Endometrium (tissue), 2 donors: ENCODE measurements around the gene OR2AT4.
"Not testable (repeated sequence)": the region's sequence is repeated elsewhere in the genome, so short reads cannot be mapped to it uniquely, and the experiment has no call there.

ENCODE experiments used
- FAIRE-seq: peaks from 2 replicates; lab custom pipeline; 2012; peaks lifted over from hg19 to GRCh38; lab: Jason Lieb, UNC
- donor health status: control.
- donor health status: control.

OR2AT4 gene

DNA sequence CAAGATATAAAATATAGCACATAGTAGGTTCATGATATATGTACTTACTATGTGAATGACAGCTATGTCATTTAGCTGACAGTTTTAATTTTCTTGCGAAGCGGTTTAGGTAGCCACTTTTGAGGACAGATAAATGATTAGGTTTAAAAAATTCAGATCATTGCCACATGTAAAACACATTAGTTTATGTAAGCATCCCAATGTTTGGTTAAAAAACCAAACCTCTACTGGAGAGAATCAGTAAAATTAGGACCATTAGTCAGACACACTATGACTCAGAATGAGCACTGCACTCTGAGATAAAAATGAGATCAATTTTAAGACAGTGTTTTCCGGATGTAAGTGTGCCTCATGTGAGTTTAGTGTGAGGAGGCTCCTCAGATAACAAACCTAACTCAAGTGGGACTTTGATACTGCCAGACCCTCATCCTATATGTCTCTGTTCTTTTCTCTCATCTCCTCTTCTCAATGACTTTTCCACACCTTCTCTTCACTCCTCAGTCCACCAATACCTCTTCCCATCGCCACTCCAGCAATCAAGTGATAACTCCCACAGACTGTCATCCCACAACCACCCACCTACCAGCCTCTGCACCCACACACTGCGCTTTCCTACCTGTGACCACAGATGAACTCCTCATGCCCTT lies 6.8 kb upstream of the OR2AT4 start:
- no peak for FAIRE-seq

DNA sequence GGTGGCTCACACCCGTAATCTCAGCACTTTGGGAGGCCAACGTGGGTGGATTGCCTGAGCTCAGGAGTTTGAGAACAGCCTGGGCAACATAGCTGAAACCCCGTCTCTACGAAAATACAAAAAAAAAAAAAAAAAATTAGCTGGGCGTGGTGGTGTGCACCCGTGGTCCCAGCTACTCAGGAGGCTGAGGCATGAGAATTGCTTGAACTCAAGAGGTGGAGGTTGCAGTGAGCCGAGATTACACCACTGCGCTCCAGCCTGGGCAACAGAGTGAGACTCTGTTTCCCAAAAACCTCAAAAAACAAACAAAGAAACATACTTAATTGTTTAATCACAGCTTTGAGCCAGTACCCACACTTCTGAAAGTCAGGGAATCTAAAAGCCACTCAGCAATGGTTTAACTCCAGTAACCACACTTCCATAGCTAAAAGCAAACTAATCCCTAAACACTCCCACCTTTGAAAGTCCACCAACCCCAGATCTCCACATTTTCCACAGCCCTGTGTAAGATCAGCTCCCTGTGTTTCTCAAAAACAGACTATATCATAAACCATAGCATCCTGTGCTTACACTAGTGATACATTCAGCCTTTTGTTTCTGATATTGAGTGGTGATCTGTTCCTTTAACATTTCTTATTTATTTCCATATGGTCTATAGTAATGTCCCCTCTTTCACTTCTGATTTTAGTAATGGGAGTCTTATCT lies 4.9 kb upstream of the OR2AT4 start:
- no peak for FAIRE-seq

DNA sequence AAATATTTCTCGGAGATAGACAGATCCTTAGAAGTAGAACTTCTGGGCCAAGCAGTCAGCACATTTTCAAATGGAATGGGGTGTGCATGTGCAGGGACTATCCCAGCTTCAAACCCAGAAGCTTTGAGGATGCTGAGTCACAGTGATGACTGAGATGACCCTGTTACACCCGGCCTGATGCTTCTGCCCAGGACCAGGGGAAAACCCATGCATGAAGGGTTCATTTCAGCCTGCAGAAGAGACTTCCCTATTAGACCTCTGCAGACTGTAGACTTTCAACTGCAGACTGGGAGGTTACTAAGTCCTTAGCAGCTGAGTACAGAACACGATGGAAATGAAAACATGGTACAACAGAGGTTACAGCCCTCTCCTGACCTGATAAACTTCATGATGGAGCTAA lies 3.6 kb upstream of the OR2AT4 start:
- FAIRE-seq, result no peak

DNA sequence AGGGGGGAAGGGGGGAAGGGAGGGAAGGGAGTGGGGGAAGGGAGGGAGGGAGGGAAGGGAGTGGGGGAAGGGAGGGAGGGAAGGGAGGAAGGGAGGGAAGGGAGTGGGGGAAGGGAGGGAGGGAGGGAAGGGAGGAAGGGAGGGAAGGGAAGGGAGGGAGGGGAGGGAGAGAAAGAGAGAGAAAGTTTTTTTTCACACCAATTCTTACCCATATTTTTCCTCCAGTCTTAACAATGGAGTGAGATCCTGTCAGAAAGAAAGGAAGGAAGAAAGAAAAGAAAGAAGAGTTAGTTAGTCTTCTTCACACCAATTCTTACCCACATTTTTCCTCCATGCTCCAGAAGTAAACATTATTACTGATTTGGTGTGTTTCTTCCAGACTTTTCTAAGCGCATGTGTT lies 3.0 kb upstream of the OR2AT4 start:
- no peak for FAIRE-seq

DNA sequence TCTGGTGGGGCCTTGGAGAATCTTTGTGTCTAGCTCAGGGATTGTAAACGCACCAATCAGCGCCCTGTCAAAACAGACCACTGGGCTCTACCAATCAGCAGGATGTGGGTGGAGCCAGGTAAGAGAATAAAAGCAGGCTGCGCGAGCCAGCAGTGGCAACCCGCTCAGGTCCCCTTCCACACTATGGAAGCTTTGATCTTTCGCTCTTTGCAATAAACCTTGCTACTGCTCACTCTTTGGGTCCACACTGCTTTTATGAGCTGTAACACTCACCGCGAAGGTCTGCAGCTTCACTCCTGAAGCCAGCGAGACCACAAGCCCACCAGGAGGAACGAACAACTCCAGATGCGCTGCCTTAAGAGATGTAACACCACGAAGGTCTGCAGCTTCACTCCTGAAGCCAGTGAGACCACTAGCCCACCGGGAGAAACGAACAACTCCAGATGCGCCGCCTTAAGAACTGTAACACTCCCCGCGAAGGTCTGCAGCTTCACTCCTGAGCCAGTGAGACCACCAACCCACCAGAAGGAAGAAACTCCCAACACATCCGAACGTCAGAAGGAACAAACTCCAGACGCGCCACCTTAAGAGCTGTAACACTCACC lies 2.3 kb upstream of the OR2AT4 start:
- FAIRE-seq, result not testable (repeated sequence)

DNA sequence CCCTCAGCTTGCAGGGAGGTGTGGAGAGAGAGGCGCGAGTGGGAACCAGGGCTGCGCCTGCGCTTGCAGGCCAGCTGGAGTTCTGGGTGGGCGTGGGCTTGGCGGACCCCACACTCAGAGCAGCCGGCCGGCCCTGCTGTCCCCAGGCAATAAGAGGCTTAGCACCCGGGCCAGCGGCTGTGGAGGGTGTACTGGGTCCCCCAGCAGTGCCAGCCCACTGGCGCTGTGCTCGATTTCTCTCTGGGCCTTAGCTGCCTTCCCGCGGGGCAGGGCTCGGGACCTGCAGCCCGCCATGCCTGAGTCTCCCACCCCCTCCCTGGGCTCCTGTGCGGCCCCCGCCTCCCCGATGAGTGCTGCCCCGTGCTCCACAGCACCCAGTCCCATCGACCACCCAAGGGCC lies 1.5 kb upstream of the OR2AT4 start:
- FAIRE-seq, result not testable (repeated sequence)

DNA sequence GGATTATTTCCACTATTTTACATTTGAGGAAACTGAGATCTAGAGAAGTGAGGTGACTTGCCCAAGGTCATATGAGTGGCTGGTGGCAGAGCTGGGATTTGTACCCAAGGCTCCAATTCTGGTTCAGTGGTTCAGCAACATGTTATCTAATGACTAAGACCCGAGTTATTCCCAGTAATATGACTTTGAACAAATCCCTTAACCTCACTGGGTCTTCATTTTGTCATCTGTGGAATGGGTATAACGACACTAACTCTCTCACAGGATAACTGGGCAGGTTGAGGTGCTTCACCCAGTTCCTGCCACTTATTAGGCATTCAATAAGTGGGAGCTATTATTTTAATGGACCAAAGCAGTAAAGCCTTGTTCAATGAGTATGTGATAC lies 489 bp upstream of the OR2AT4 start:
- FAIRE-seq, result no peak

DNA sequence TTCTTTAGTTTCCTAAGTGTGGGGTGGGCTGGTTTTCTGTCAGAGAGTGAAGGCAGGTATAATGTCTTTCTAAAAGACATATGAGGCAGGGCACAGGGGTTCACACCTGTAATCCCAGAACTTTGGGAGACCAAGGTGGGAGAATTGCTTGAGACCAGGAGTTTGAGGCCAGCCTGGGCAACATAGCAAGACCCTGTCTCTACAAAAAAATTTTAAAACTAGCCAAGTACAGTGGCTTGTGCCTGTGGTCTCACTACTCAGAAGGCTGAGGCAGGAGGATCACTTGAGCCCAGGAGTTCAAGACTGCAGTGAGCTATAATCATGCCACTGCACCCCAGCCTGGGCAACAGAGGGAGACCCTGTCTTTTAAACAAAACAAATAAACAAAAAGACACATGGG lies 2.3 kb downstream of the OR2AT4 start:
- not testable (repeated sequence) for FAIRE-seq

DNA sequence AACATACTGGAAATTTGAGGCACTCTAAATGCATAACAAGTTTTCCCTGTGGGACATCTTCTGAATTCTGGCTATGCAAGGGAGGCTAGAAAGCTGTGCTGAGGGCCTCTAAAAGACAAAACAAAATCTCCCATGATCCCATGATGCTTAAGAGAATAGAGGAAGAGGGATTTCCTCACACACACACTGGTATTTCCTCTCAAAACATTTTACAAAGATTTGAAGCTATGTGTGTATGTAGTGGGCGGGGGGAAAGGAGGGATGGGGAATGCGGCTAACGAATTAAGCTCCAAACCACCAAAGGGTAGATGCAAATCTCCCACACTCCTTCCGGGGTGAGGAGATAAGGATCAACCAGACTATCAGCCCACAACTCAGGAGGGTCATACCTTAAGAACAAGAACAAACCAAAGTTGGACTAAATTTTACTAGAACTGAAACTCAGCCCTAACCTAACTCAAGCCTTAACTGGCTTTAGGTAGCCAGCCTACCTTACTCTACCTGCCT lies 6.0 kb downstream of the OR2AT4 start:
- FAIRE-seq, result no peak

DNA sequence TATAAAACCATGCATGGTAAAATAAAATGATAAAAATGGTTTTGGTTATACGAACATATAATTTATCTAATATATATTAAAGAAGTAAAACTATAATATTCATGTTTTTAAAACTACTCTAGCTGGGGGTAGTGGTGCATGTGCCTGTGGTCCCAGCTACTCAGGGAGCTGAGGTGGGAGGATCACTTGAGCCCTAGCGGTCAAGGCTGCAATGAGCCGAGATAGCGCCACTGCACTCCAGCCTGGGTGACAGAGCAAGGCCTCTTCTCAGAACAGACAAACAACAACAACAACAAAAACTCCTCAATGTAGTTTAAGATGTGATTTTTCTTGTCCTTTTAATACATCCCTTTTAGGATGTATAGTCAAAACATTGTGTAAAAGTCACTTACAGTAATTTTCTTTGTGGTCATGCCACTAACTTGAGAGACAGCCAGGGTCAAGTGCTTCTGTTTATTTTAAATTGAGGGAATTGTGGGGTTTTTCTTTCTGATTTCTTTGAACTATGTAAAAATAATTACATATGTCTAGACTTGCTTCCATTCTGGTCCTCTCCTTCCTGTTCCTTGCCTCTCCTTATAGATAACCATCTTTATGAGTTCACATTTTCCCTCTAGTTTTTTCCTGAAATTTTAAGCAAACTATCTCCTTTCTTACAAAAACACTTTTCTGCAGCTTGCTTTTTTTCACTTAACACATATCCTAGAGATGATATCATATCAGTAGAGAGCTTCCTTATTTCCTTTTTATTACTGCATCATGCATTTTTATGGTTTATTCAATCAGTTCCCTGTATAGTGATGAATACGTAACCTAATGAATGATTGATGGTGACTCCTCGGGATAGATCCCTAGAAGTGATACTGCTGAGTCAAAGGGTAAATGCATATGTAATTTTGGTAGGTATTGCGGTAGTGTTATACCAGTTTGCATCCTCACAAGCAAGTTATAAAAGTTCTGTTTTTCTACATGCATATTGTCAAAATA lies 9.1 kb downstream of the OR2AT4 start:
- no peak for FAIRE-seq

DNA sequence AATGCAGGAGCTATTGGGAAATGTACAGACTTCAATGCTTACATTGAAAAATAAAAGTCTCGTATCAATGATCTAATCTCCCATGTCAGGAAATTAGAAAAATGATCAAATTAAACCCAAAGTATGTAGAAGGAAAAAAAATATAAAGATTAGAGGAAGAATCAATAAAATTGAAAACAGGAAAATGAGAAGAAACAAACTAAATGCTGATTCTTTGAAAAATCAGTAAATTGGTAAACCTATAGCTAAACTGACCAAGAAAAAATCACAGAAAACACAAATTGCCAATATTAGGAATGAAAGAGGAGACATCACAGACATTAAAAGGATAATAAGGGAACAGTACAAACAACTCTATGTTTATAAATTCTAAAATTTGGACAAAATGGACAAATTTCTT lies 11.8 kb downstream of the OR2AT4 start:
- FAIRE-seq, result no peak

DNA sequence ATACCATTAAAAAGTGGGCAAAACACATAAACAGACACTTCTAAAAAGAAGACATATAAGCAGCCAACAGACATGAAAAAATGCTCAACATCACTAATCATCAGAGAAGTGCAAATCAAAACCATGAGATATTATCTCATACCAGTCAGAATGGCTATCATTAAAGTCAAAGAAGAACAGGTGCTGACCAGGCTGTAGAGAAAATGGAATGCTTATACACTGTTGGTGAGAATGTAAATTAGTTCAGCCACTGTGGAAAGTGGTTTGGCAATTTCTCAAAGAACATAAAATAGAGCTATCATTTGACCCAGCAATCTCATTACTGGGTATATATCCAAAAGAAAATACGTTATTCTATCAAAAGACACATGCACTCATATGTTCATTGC lies 13.5 kb downstream of the OR2AT4 start:
- FAIRE-seq, result no peak

DNA sequence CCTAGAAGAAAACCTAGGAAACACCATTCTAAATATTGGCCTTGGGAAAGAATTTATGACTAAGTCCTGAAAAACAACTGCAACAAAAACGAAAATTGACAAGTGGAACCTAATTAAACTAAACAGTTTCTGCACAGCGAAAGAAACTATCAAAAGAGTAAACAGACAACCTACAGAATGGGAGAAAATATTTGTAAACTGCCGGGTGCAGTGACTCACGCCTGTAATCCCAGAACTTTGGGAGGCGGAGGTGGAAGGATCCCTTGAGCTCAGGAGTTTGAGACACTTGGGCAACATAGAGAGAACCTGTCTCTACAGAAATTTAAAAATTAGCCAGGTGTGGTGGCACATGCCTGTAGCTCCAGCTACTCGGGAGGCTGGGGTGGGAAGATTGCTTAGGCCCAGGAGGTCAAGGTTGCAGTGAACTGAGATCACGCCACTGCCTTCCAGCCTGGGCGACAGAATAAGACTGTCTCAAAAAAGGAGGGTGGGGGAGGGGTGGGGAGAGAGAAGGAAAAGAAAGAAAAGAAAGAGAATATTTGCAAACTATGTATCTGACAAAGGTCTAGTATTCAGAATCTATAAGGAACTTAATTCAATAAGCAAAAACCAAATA lies 14.0 kb downstream of the OR2AT4 start:
- FAIRE-seq, result no peak

DNA sequence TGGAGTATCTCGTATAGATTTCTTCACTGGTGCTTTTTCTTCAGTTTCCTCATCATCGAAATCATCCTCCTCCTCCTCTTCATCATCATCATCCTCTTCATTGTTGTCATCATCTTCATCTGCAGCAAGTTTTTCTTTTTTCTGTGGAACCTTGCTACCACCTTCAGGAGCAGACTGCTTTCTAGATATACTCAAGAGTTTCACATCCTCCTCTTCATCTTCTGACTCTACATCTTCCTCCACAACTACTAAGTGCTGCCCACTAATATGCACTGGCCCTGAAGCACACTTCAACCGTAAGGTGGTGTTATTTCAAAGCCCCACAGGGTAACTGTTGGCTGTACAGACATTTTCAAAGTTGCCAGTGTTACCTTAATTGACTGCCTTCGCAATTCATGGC lies 17.1 kb downstream of the OR2AT4 start:
- no peak for FAIRE-seq

DNA sequence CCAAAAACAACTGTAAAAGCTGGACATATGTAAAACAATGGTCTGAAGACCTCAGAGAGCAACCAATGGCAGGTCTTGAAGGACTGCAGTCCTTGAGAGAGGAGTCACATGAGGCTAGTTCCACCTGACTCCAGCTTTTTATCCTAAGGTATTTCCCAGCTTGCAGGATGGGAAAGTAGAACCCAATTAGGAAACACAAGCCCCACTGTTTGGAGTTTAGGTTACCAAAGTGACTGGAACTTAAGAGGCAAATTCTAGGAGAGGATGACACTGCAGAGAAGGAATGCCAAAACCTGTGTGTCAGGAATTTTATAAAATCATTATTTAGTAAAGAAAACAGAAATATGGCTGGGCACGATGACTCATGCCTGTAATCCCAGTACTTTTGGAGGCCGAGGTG lies 18.4 kb downstream of the OR2AT4 start:
- FAIRE-seq, result no peak

DNA sequence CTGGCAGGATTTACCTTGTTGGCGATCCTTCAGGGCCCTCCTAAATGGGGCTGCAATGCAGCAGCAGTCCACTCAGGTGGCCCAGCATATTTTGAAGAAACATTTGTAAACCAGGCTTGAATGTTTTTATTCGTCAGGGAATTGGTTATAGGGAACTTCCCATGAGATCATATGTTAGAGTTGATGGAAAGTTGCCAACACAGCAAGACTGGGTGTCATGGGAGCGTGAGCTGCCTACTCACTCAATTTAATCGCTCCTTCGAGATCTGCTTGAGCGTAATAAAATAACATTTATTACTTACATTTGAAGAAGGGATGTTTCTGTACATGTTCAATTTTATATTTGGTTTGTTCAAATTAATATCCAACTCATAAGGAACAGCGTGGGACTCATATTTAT lies 19.4 kb downstream of the OR2AT4 start:
- no peak for FAIRE-seq

DNA sequence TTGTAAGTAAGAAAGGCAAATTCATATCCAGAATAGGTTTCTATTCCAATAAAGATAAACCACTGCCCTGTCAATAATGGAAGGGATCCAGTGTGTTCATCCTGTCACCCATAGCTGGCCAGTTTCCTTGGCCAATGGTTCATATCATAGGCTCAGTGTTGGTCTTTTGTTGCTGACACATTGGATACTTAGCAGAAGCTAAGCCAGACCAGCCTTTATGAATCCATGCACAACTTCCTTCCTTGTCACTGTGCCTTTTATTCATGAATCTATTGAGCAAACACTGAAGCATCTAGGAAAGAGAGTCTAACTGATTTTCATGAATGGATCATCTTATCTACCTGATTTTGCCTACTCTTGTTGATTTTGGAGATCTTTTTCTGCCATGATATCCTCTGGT lies 20.0 kb downstream of the OR2AT4 start:
- FAIRE-seq, result no peak

DNA sequence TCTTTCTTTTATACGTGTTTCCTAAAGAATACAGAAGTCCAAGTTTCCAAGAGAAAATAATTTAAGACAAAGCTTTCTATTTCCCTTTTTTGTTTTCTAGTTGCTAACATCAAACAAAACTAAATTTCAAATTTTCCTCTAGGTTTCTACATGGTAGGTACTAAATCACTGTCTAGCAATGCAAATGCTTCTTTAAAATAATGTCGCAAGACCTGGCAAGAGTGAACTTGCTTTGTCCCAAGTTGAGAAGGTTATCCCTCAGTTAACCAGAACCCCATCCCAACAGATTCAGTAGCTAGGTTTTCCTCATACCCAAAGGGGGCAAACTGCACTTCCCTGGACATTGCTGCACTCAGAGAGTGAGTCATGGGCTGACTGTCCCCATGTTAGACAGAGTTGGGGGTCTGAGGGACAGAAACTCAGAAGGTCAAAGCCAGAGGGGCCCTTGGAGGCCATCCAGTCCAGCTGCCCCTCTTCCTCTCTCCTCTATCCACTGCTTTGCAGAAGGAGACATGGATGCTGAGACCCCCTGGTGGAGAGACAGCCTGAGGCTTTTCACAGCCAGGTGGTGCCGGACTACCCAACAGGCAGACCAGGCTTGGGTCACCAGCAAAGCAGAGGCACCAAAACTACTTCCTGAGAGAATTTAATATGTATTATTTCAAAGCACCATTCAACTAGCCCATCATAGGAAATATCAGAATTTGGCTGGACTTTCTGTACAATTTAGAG lies 23.1 kb downstream of the OR2AT4 start:
- FAIRE-seq, result no peak

DNA sequence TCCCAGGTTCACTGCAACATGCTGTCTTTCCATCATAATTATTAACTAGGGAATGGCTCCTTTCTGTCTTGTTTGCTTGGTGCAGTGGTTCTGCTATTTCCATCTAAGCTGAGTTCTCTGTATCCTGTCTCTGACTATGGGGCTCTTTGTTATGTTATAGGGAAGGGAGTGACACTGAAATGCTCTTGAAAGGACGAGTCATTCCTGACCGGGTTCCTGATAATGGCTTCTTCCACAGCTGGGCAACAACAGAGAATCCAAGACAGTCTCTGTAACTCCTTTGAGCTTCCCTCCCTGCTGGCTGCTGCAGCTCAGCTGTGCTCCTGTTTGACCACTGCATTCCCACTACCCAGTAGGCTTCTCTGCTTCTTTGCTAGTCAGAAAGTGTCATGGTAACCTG lies 24.1 kb downstream of the OR2AT4 start:
- no peak for FAIRE-seq

DNA sequence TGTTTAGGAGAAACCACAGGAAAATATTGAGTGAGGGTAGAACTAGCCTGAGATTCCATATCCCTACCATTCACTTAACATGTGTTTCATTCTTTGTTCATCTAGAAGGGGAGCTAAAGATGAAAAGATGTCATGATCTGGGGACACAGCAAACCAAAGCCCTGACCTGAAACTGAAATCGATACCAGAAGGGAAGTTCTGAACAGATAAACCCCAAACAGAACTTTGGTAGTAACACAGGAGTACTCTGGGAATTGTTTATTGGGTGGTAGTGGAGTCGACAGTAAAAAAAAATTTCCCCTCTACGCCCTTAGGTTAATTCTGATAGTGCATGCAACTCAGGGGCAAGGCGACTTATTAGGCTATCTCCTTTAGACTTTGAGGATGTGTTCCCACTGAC lies 27.2 kb downstream of the OR2AT4 start:
- no peak for FAIRE-seq

DNA sequence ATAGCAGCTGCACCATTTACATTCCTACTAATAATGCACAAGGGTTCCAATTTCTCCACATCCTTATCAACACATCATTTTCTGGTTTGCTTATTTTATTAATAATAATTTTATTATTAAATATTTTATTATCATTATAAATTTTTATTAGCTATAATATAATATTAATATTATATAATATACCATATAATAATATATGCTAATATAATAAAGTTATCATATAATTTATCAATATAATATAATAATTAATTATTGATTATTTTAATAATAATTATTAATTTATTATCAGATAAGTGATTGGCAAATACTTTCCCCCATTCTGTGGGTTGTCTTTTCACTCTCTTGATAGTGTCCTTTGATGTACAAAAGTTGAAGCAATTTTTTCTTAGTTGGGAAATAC lies 27.7 kb downstream of the OR2AT4 start:
- FAIRE-seq, result peak; percentile 77
